ENCODE measurements around the gene HHIPL1.

Gene HHIPL1

DNA sequence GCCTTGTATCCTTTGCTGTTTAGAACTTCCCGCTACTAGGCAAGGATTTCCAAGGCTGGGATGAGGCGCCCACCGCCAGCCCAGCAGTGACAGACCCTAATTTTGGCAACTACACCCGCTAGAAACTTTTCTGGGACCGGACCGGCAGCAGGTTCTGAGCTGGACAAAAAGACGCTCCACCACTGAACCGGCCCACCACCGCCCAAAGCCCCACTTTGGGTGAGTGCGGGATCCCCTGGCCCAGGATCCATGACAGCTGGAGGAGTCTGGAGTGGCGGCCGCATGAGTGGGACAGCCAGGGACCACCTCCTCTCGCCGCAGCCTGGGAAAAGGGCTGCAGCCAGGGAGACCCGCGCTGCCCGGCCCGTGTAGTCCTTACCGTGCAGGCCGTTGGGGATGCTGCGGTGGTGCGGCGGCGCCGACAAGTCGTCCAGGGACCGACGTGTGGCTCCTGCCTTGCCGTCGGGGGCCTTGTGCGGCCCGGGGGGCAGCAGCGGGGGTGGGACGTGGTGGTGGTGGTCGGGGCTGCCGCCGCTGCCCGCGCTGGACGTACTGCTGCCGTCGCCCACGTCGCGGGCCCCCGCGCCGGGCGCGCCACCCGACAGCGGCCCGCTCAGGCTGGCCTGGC lies 42.0 kb upstream of the HHIPL1 start:
- Histone ChIP-seq H3K36me3 (ENCODE audit: control insufficient read depth, insufficient read depth, low read length) (no peaks in the 10 kb centered on the region), H3K9ac (ENCODE audit: low read depth, low read length) (no peak overlapping the region), H3K4me3 (ENCODE audit: low read depth, low read length) (peak overlapping the region; percentile 58), H3K4me1 (ENCODE audit: control insufficient read depth, insufficient read depth, low read length) (peaks cover 25% of the 10 kb centered on the region), H3K27ac (ENCODE audit: low read depth, low read length) (no peak overlapping the region), H3K27me3 (ENCODE audit: control insufficient read depth, insufficient read depth, low read length) (peaks cover 32% of the 10 kb centered on the region), H3K9me3 (ENCODE audit: control insufficient read depth, insufficient read depth, low read length) (no peaks in the 10 kb centered on the region)

DNA sequence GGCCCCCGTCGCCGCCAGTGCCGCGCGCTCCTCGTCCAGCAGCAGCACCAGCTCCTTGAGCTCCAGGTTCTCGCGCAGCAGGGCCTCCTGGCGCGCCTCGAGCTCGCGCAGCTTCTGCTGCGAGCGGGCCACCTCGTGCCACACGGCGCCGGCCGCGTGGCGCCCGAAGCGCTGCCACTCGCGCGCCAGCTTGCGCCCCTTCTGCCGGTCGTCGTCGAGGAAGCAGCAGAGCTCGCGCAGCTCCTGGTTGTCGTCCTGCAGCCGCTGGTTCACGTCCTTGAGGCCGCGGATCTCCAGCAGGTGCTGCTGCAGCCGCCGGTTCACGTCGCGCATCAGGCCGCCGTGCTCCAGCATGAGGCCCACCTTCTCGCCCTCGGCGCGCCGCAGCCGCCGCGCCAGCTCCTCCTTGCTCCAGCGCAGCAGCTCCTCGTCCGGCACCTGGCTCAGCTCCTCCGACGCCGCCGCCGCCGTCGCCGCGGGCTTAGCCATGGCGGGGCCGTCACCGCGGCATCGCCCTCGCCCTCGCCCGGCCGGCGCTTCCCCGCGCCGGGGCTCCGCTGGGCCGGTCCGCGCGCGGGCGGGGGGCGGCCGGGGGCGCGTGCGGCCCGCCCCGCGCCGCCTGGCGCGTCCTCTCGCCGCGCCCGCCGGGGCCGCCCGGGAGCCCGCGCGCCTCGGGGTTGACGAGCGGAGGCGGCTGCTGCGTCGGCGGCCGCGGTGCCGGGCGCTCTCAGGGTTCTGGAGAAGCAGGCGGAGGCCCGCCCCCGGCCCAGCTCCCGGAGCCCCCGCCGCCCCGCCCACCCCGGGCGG lies 41.3 kb upstream of the HHIPL1 start, which contains the start of gene CCDC85C:
Gene CCDC85C (minus strand): TSS at position 737 of the 807 bp plus-strand sequence. CDS start 248 bp downstream, at position 489.
- H3K36me3 ChIP-seq (ENCODE audit: control insufficient read depth, insufficient read depth, low read length) = no peaks in the 10 kb centered on the region
- peak within 1 kb of the TSS; percentile 24; the same call in 1 of the 2 replicates for H3K9ac ChIP-seq (ENCODE audit: low read depth, low read length)
- peak within 1 kb of the TSS; percentile 78 for H3K4me3 ChIP-seq (ENCODE audit: low read depth, low read length)
- H3K27ac ChIP-seq (ENCODE audit: low read depth, low read length) = peak within 1 kb of the TSS; percentile 90
- peaks cover 32% of the 10 kb centered on the region for H3K27me3 ChIP-seq (ENCODE audit: control insufficient read depth, insufficient read depth, low read length)
- no peaks in the 10 kb centered on the region for H3K9me3 ChIP-seq (ENCODE audit: control insufficient read depth, insufficient read depth, low read length)
- H3K4me1 ChIP-seq (ENCODE audit: control insufficient read depth, insufficient read depth, low read length) = peaks cover 25% of the 10 kb centered on the region

GRCh38 chr14:99604278-99604765 lies 40.6 kb upstream of the HHIPL1 start:
- Histone ChIP-seq H3K27me3 (ENCODE audit: control insufficient read depth, insufficient read depth, low read length) (peaks cover 32% of the 10 kb centered on the region), H3K4me3 (ENCODE audit: low read depth, low read length) (peak overlapping the region; percentile 78), H3K9me3 (ENCODE audit: control insufficient read depth, insufficient read depth, low read length) (no peaks in the 10 kb centered on the region), H3K27ac (ENCODE audit: low read depth, low read length) (peak overlapping the region; percentile 90), H3K36me3 (ENCODE audit: control insufficient read depth, insufficient read depth, low read length) (no peaks in the 10 kb centered on the region), H3K4me1 (ENCODE audit: control insufficient read depth, insufficient read depth, low read length) (peaks cover 25% of the 10 kb centered on the region), H3K9ac (ENCODE audit: low read depth, low read length) (no peak overlapping the region)

DNA sequence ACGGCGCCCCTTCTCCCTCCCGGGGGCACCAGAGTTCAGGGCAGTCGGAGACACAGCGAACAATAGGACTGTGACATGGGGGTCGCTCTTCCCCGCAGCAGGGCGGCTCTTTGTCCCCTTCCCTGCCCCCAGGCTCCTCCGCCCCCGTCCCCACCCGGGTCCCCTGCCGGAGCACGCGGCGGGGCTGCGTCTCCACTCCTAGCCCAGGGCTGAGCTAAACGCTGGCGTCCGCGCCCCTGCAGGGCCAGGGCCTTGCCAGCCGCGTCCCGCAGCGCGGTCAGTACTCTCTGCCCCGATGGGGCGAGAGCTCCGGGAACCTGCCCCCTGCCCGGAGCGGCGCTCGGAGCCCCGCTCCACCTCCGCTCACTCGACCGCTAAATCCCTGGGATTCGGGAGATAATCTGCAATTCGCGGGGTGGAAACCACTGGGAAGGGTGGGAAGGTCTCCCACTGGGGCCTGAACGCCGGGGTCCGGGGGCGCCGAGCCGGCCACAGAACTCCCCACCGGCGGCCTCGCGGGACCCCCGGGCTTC lies 40.1 kb upstream of the HHIPL1 start:
- Histone ChIP-seq H3K36me3 (ENCODE audit: control insufficient read depth, insufficient read depth, low read length) (no peaks in the 10 kb centered on the region), H3K4me3 (ENCODE audit: low read depth, low read length) (peak overlapping the region; percentile 78), H3K9me3 (ENCODE audit: control insufficient read depth, insufficient read depth, low read length) (no peaks in the 10 kb centered on the region), H3K9ac (ENCODE audit: low read depth, low read length) (peak overlapping the region; percentile 24; the same call in 1 of the 2 replicates), H3K27me3 (ENCODE audit: control insufficient read depth, insufficient read depth, low read length) (peaks cover 32% of the 10 kb centered on the region), H3K27ac (ENCODE audit: low read depth, low read length) (peak overlapping the region; percentile 90), H3K4me1 (ENCODE audit: control insufficient read depth, insufficient read depth, low read length) (peaks cover 25% of the 10 kb centered on the region)

DNA sequence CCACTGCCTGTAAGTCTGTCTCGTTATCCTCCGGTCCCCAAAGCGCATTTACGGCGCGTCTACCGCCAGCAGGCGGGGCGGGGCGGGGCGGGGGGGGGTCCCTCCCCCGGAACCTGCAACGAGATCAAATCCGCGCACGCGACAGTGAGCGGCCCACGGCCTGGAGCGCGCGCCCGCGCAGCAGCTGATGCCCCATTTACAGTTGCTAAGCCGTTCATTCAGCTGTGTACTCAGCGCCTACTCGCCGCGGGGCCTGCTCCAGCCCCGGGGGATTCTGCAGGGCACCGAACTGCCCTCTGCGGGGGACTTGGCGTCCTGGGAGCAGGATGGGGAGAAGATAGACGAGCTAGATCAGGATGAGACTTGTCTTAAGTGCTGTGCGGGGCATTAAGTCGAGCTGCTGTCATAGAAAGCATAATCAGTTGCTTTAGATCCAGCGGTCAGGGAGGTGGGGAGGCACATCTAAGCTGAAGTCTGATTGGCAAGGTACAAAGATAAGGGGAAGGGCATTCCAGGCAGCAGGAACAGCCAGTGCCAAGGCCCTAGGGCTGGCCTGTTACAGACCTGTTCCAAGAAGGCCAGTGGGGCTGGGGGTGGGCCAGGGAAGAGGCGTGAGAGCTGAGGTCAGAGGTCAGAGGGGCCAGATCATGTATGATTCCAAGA lies 39.5 kb upstream of the HHIPL1 start:
- peaks cover 25% of the 10 kb centered on the region for H3K4me1 ChIP-seq (ENCODE audit: control insufficient read depth, insufficient read depth, low read length)
- H3K27me3 ChIP-seq (ENCODE audit: control insufficient read depth, insufficient read depth, low read length) = peaks cover 32% of the 10 kb centered on the region
- peak overlapping the region; percentile 78 for H3K4me3 ChIP-seq (ENCODE audit: low read depth, low read length)
- no peaks in the 10 kb centered on the region for H3K36me3 ChIP-seq (ENCODE audit: control insufficient read depth, insufficient read depth, low read length)
- H3K9me3 ChIP-seq (ENCODE audit: control insufficient read depth, insufficient read depth, low read length) = no peaks in the 10 kb centered on the region
- no peak overlapping the region for H3K9ac ChIP-seq (ENCODE audit: low read depth, low read length)
- peak overlapping the region; percentile 90 for H3K27ac ChIP-seq (ENCODE audit: low read depth, low read length)

- Histone ChIP-seq H3K4me1 (ENCODE audit: control insufficient read depth, insufficient read depth, low read length) (peaks cover 20% of the 10 kb centered on the region), H3K9me3 (ENCODE audit: control insufficient read depth, insufficient read depth, low read length) (no peaks in the 10 kb centered on the region), H3K4me3 (ENCODE audit: low read depth, low read length) (no peak overlapping the region), H3K27ac (ENCODE audit: low read depth, low read length) (no peak overlapping the region), H3K9ac (ENCODE audit: low read depth, low read length) (no peak overlapping the region), H3K27me3 (ENCODE audit: control insufficient read depth, insufficient read depth, low read length) (peaks cover 32% of the 10 kb centered on the region), H3K36me3 (ENCODE audit: control insufficient read depth, insufficient read depth, low read length) (no peaks in the 10 kb centered on the region)
Measured at GRCh38 chr14:99606359-99606758, 38.6 kb upstream of the HHIPL1 start.

DNA sequence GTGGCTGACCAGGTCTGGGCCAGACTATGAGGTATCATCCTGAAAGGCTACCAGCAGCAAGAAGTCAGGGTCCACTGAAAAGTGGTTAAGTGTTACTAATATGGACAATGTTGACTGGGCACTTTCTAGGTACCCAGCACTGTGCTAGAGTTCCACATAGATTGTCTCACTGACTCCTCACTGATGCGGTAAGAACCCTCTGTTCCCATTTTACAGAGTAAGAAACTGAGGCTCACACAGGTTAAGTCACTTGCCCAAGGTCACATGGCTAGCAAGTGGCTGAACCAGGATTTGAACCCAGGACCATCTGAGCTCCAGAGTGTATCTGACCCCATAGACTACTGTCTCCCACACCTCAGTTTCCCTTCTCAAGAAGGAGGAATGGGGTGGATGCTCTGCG lies 36.3 kb upstream of the HHIPL1 start:
- Histone ChIP-seq H3K4me3 (ENCODE audit: low read depth, low read length) (no peak overlapping the region), H3K4me1 (ENCODE audit: control insufficient read depth, insufficient read depth, low read length) (0 out of 2 replicates have a peak, but pooled peaks cover 8% of the 10 kb centered on the region), H3K27ac (ENCODE audit: low read depth, low read length) (no peak overlapping the region), H3K27me3 (ENCODE audit: control insufficient read depth, insufficient read depth, low read length) (peaks cover 15% of the 10 kb centered on the region), H3K9me3 (ENCODE audit: control insufficient read depth, insufficient read depth, low read length) (no peaks in the 10 kb centered on the region), H3K36me3 (ENCODE audit: control insufficient read depth, insufficient read depth, low read length) (no peaks in the 10 kb centered on the region), H3K9ac (ENCODE audit: low read depth, low read length) (no peak overlapping the region)

GRCh38 chr14:99609245-99610170 lies 35.4 kb upstream of the HHIPL1 start:
- Histone ChIP-seq H3K27ac (ENCODE audit: low read depth, low read length) (no peak overlapping the region), H3K36me3 (ENCODE audit: control insufficient read depth, insufficient read depth, low read length) (no peaks in the 10 kb centered on the region), H3K4me1 (ENCODE audit: control insufficient read depth, insufficient read depth, low read length) (0 out of 2 replicates have a peak, but pooled peaks cover 8% of the 10 kb centered on the region), H3K9me3 (ENCODE audit: control insufficient read depth, insufficient read depth, low read length) (no peaks in the 10 kb centered on the region), H3K27me3 (ENCODE audit: control insufficient read depth, insufficient read depth, low read length) (peaks cover 13% of the 10 kb centered on the region), H3K4me3 (ENCODE audit: low read depth, low read length) (no peak overlapping the region), H3K9ac (ENCODE audit: low read depth, low read length) (no peak overlapping the region)

DNA sequence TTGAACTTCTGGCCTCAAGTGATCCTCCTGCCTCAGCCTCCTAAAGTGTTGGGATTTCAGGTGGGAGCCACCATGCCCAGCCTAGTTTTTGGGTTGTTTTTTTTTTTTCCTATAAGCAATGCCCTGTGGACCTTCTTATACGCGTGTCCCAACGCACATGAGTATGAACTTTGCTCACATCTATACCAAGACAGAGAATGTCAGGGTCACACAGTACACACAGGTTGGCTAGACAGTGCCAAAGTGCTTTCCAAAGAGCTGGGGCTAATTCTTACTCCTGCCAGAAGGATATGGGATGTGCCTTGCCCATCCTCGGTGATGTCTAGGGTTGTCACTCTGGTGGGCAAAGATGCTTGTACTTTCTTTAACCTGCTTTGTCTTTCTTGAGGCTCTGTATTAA lies 33.3 kb upstream of the HHIPL1 start:
- H3K27me3 ChIP-seq (ENCODE audit: control insufficient read depth, insufficient read depth, low read length) = no peaks in the 10 kb centered on the region
- no peak overlapping the region for H3K27ac ChIP-seq (ENCODE audit: low read depth, low read length)
- no peaks in the 10 kb centered on the region for H3K9me3 ChIP-seq (ENCODE audit: control insufficient read depth, insufficient read depth, low read length)
- H3K4me1 ChIP-seq (ENCODE audit: control insufficient read depth, insufficient read depth, low read length) = no peaks in the 10 kb centered on the region
- no peak overlapping the region for H3K9ac ChIP-seq (ENCODE audit: low read depth, low read length)
- no peak overlapping the region for H3K4me3 ChIP-seq (ENCODE audit: low read depth, low read length)
- no peaks in the 10 kb centered on the region for H3K36me3 ChIP-seq (ENCODE audit: control insufficient read depth, insufficient read depth, low read length)

Measured in HUES48 (cell line).